Astrocyte of the cerebellum (primary cell): ENCODE measurements around the gene NPSR1.

ENCODE experiments used
- DNase-seq: peaks from one replicate; pipeline ENCODE4 v3.0.0-alpha.2; 2011; ENCODE audit warnings: low read depth
- H3K4me3 ChIP-seq: 2 replicates; pipeline ENCODE4 v1.5.1; 2011; ENCODE audit warnings: mild to moderate bottlenecking, low read depth, low read length, moderate library complexity
- in situ Hi-C: cut with HindIII; loops from 2 replicates; pipeline ENCODE4 v1.10.0; 2017; ENCODE audit warnings: low sequenced_read_pairs
- TF ChIP-seq, protein P1 (sequence below): IDR thresholded peaks from 2 replicates; pipeline ENCODE4 v1.5.1; 2012; ENCODE audit warnings: low read length, low read depth, moderate library complexity, mild to moderate bottlenecking; ENCODE audit errors: missing control alignments

The NPSR1 gene

DNA sequence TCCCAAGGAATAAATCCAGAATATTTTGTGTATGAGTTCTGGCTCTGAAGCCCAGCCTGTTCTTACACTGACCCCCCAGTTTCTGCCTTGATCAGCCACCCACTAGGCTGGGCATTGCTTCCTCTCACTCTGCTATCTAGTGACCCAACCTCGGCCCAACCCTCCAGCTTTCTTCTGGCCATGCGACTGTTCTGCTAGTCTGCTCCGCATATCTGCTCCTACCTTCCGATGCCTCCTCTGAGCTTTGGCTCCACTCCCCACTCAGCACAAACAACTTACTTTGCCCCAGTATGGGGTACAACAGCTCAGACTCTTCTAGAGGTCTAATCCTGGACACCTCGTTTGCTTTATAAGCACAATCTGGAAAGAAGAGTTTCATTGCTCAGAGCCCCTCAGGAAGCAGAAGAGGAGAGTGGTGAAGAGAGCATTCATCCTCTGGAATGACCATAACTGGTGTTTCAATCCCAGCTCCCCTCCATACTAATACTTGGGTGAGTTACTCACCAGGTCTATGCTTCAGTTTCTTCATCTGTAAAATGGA is 99.6 kb downstream of the NPSR1 start:
- no peak overlapping the region for H3K4me3 ChIP-seq
- TF ChIP-seq, protein P1, sequence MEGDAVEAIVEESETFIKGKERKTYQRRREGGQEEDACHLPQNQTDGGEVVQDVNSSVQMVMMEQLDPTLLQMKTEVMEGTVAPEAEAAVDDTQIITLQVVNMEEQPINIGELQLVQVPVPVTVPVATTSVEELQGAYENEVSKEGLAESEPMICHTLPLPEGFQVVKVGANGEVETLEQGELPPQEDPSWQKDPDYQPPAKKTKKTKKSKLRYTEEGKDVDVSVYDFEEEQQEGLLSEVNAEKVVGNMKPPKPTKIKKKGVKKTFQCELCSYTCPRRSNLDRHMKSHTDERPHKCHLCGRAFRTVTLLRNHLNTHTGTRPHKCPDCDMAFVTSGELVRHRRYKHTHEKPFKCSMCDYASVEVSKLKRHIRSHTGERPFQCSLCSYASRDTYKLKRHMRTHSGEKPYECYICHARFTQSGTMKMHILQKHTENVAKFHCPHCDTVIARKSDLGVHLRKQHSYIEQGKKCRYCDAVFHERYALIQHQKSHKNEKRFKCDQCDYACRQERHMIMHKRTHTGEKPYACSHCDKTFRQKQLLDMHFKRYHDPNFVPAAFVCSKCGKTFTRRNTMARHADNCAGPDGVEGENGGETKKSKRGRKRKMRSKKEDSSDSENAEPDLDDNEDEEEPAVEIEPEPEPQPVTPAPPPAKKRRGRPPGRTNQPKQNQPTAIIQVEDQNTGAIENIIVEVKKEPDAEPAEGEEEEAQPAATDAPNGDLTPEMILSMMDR: no peak
- in situ Hi-C loops: no loop called here
- no peak for DNase-seq

DNA sequence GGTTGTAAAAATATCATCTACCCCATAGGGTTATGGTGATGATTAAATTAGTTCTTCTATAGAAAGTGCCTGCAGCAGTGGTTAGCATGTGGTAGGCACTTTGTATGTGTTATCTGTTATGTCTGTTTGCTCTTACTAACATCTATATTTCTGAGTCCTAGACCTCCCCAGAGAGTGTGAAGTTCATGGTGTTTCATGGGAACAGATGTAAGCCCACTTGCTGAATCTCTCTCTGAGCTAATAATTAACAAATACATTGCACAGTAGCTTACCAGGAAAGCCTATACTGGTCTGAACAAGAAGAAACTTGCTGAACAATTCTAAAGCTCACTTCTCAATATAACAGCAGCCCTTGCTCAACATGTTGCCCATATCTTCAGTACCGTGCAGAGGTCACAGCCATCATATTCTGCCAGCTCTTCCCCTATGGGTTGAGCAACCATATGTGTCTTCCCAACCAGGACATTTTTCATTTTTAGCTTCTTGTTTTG is 100.1 kb downstream of the NPSR1 start:
- TF ChIP-seq, protein P1: no peak
- in situ Hi-C loops: no loop called here
- no peak for DNase-seq
- no peak overlapping the region for H3K4me3 ChIP-seq

DNA sequence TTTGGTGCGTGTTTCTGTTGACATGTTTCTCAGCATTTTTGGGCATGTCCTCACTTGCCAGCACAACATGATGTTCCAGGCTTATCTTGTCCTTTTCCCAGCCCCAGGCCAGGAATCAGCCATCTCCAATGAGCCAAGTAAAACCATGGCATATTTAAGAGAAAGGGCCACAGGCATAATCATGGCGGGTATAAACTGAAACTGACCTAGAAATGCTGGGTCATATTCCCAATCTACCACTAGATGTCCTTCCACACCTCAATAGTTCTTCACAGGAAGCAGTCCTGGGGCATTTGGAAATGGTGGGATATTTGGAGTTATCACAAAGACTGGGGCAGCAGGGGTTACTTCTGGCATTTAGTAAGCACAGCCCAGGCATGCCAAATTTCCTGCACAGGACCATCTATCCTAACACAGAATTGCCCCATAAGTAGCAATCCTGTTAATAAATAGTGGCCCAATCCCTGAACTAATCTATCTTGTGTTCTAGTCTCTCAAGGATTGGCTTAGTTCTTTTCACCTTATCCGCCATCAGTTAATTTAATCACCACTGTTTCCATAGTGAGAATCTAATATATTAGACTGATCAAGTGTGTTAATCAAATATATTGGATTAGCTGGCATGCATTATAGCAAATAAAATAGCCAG is 101.6 kb downstream of the NPSR1 start:
- H3K4me3 ChIP-seq: no peak overlapping the region
- TF ChIP-seq, protein P1: peak; percentile 76
- in situ Hi-C loops: no loop called here
- DNase-seq: peak; percentile 27

DNA sequence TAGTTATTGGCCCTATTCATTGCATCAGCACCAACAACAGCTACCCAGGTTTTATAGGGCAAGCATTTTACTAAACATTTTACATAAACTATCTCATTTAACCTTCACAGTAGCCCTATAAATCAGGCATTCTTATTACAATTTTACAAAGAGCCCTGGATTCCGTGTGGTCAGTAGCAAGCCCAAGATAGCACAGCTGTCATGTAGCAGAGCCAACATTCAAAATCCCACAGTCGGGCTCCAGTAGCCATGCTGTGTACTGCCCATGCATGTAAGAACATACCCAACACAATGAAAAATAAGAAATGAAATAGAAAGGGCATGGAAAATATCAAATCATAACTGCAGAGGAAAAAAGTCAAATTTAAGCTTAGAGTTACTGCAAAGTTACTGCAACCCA is 102.3 kb downstream of the NPSR1 start:
- in situ Hi-C loops: no loop called here
- TF ChIP-seq, protein P1: no peak
- DNase-seq: no peak
- no peak overlapping the region for H3K4me3 ChIP-seq

DNA sequence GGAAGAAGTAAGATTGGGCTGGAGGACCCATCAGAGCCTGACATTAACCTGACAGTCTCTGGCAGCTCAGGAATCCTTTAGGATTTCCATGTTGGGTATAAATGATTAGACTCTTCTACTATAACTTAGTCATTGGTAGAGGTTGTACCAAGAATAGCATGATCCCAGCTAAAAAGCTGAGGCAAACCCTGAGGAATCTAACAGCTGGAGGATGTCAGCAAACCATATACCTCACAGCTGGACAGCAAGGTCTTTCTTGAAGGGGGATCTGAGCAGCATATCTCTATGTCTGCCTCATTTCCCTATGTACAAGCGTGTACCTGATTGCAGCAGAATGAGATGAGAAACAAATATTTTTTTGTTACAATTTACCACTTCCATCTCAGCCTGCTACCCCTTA is 103.2 kb downstream of the NPSR1 start:
- TF ChIP-seq, protein P1: no peak
- no peak for DNase-seq

DNA sequence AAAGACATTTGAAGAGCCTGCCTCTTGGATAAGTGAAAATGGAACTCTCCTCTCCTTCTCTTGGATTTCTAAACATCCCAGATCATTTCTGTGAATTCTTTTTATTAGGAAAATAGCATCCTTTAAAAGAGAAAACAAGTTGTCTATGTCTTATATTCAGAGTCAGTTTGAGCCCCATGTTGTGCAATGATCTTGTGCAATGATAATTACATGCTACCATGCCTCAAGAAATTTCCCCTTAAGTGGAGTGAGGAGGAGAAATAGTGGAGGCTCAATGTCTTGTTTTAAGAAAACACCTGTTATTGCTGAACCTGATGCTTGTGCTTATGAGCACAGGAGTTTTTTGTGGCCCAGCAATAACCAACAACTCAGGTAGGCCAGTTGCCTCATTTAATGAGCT is 103.6 kb downstream of the NPSR1 start:
- no peak overlapping the region for H3K4me3 ChIP-seq
- in situ Hi-C loops: no loop called here
- no peak for DNase-seq
- TF ChIP-seq, protein P1: no peak

More for the DNA sequence above, 103.2 kb downstream of the NPSR1 start:
- no peak overlapping the region for H3K4me3 ChIP-seq
- in situ Hi-C loops: no loop called here
